Stomach smooth muscle (tissue), 2 donors: ENCODE results near the gene PEX26.

ENCODE experiments used
- H3K27ac ChIP-seq: one replicate; pipeline ENCODE4 v1.7.0; 2013; ENCODE audit warnings: mild to moderate bottlenecking, low read length, inconsistent platforms
- H3K27me3 ChIP-seq, 2 donors: one replicate each; pipeline ENCODE4 v1.7.0; 2013; ENCODE audit warnings: low read length in 2 of 2; ENCODE audit not compliant: insufficient read depth in 2 of 2, control insufficient read depth in 1 of 2
- H3K36me3 ChIP-seq, 2 donors: one replicate each; pipeline ENCODE4 v1.7.0; 2013; ENCODE audit warnings: low read length in 2 of 2; ENCODE audit not compliant: control insufficient read depth in 2 of 2, insufficient read depth in 2 of 2
- H3K4me1 ChIP-seq: one replicate; pipeline ENCODE4 v1.7.0; 2013; ENCODE audit warnings: low read length; ENCODE audit not compliant: control insufficient read depth, insufficient read depth
- H3K4me3 ChIP-seq, 2 donors: one replicate each; pipeline ENCODE4 v1.7.0; 2013; ENCODE audit warnings: low read length in 2 of 2
- H3K9ac ChIP-seq, 2 donors: one replicate each; pipeline ENCODE4 v1.7.0; 2013; ENCODE audit warnings: low read length in 2 of 2, mild to moderate bottlenecking in 1 of 2
- H3K9me3 ChIP-seq, 2 donors: one replicate each; pipeline ENCODE4 v1.7.0; 2013; ENCODE audit warnings: low read length in 2 of 2; ENCODE audit not compliant: control insufficient read depth in 2 of 2
- donor health status: healthy.
- donor health status: Pancreatic carcinoma.

Gene PEX26

GRCh38 chr22:18110954-18111758 is 33.4 kb downstream of the PEX26 start:
- Histone ChIP-seq H3K27ac (no peak overlapping the region), H3K4me3 (peak overlapping the region; percentile 48 to 68), H3K9me3 (no peaks in the 10 kb centered on the region), H3K4me1 (peaks cover 18% of the 10 kb centered on the region), H3K36me3 (no peaks in the 10 kb centered on the region), H3K27me3 (peaks cover 9 to 25% of the 10 kb centered on the region in 2 donors), H3K9ac (peak overlapping the region in 1 of 2 donors; percentile 46)

DNA sequence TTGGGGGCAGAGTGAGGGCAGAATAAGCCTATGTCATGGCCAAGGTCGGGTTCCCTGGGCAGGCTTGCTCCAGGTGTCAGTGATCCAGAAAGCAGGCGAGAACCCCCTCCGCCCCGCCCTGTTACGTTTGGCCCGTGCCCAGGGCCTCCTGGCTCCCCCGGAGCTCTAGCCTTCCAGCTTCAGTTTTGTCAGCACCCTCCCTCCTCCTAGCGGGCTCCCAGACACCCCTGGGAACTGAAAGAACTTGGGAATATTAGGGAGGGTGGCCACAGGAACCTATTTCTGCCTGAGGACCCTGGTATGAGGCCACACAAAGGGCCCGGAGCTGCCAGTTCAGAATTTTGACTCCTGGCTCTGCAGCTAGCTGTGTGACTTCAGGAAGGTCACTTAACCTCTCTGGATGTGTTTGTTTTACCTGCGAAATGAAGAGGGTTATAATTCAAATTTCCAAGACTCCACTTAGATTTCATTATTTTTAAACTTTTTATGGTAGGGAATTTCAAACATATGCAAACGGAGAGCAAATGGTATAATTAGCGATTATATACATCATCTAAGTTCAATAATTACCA is 34.1 kb downstream of the PEX26 start:
- Histone ChIP-seq H3K9ac (no peak overlapping the region), H3K4me1 (peaks cover 18% of the 10 kb centered on the region), H3K9me3 (no peaks in the 10 kb centered on the region), H3K27ac (no peak overlapping the region), H3K4me3 (no peak overlapping the region), H3K27me3 (peaks cover 9 to 25% of the 10 kb centered on the region in 2 donors), H3K36me3 (no peaks in the 10 kb centered on the region)

GRCh38 chr22:18112440-18112839 is 34.6 kb downstream of the PEX26 start:
- peaks cover 18% of the 10 kb centered on the region for H3K4me1 ChIP-seq
- H3K36me3 ChIP-seq, result no peaks in the 10 kb centered on the region
- no peak overlapping the region for H3K9ac ChIP-seq
- peaks cover 9 to 25% of the 10 kb centered on the region in 2 donors for H3K27me3 ChIP-seq
- H3K9me3 ChIP-seq, result no peaks in the 10 kb centered on the region
- H3K27ac ChIP-seq, result no peak overlapping the region
- no peak overlapping the region for H3K4me3 ChIP-seq

DNA sequence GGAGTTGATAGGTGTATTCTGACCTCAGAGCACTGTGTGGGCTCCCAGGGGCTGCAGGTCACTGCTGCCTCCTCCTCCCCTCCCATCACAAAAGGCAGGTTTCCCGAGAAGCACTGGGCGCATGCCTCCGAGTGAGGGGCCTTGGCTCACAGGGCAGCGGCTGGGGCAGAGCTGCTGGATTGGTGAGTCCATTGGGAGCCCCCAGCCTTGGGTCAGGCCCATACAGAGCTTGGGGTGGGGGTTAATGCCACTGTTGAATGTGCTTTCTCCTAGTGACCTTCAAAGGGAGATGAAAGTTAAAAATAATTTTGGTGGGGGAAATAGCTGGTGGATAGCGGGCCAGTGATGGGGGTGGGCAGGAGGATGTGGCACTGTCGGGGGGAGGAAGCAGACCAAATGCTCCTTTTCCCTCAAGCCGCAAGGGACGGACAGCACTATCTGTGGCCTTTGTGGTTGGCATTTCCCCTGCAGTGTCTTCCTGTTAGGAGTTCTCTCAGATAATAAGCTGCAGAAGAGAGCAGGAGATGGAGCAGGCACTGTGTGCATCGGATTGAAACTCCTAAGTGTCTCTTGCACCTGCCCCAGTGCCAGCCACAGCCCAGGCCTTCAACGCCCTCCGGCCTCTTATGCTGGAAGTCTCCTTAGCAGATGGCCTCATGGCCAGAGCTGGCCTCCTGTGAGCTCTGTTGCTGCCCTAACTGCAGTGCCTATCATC is 36.0 kb downstream of the PEX26 start:
- H3K4me3 ChIP-seq, result no peak overlapping the region
- H3K27ac ChIP-seq, result no peak overlapping the region
- H3K4me1 ChIP-seq, result peaks cover 18% of the 10 kb centered on the region
- H3K9ac ChIP-seq, result no peak overlapping the region
- peaks cover 9 to 25% of the 10 kb centered on the region in 2 donors for H3K27me3 ChIP-seq
- H3K9me3 ChIP-seq, result no peaks in the 10 kb centered on the region
- H3K36me3 ChIP-seq, result no peaks in the 10 kb centered on the region

DNA sequence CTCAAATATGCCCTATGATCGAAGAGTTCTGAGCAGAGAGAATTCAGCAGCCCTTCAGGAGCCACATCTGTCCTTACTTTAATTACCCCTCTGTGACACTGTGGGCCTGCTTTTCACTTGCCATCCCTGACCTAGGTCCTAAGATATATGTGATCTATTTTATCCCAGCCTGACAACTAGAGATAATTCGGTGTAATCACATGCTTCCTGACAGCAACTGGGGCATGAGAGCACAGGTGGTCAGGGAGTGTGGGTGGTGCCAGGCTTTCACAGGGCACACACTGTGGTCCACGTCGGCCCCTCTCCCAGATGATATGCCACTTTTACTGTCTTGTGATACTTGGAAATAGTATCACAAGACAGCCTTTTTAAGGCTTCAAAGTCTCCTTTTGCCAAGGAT is 36.7 kb downstream of the PEX26 start:
- H3K27ac ChIP-seq, result no peak overlapping the region
- no peaks in the 10 kb centered on the region for H3K9me3 ChIP-seq
- no peaks in the 10 kb centered on the region for H3K36me3 ChIP-seq
- H3K4me1 ChIP-seq, result peaks cover 18% of the 10 kb centered on the region
- H3K4me3 ChIP-seq, result no peak overlapping the region
- peaks cover 8 to 21% of the 10 kb centered on the region in 2 donors for H3K27me3 ChIP-seq
- H3K9ac ChIP-seq, result no peak overlapping the region

- no peak overlapping the region for H3K9ac ChIP-seq
- no peak overlapping the region for H3K4me3 ChIP-seq
- H3K27me3 ChIP-seq, result peaks cover 4 to 17% of the 10 kb centered on the region in 2 donors
- H3K4me1 ChIP-seq, result peaks cover 14% of the 10 kb centered on the region
- no peaks in the 10 kb centered on the region for H3K36me3 ChIP-seq
- no peaks in the 10 kb centered on the region for H3K9me3 ChIP-seq
- no peak overlapping the region for H3K27ac ChIP-seq
Measured at GRCh38 chr22:18114976-18115652, 37.3 kb downstream of the PEX26 start.

GRCh38 chr22:18115906-18116371 is 38.1 kb downstream of the PEX26 start:
- H3K36me3 ChIP-seq, result no peaks in the 10 kb centered on the region
- no peak overlapping the region for H3K9ac ChIP-seq
- H3K4me3 ChIP-seq, result no peak overlapping the region
- no peak overlapping the region for H3K27ac ChIP-seq
- H3K27me3 ChIP-seq, result peaks cover under 1 to 10% of the 10 kb centered on the region in 2 donors
- no peaks in the 10 kb centered on the region for H3K9me3 ChIP-seq
- peaks cover 5% of the 10 kb centered on the region for H3K4me1 ChIP-seq

DNA sequence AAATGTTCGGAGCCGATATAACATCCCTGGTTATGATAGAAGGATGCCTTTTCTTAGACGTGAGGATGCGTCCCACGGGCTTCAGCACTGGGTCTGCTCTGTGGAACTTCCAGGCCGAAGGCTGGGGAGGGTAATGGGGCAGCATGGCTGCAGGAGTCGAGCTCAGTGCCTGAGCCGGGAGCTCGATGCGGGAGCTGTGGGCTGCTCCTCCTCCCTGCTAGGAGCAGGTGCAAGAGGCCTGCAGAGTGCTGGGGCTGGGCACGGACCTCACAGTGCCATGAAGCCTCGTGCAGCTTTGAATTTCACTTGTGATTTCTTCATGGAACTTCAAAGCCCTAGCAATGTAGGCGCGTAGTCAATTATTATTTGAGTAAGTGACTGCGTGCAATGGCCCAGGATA is 38.8 kb downstream of the PEX26 start:
- Histone ChIP-seq H3K9ac (no peak overlapping the region), H3K36me3 (peaks cover 0 to 2% of the 10 kb centered on the region in 2 donors), H3K4me1 (no peaks in the 10 kb centered on the region), H3K9me3 (no peaks in the 10 kb centered on the region), H3K27me3 (peaks cover 0 to 3% of the 10 kb centered on the region in 2 donors), H3K4me3 (no peak overlapping the region), H3K27ac (no peak overlapping the region)

- no peaks in the 10 kb centered on the region for H3K27me3 ChIP-seq
- H3K9ac ChIP-seq, result no peak overlapping the region
- no peak overlapping the region for H3K27ac ChIP-seq
- no peak overlapping the region for H3K4me3 ChIP-seq
- peaks cover 0 to 2% of the 10 kb centered on the region in 2 donors for H3K36me3 ChIP-seq
- no peaks in the 10 kb centered on the region for H3K4me1 ChIP-seq
- no peaks in the 10 kb centered on the region for H3K9me3 ChIP-seq
Measured at GRCh38 chr22:18118345-18118915, 40.6 kb downstream of the PEX26 start.

GRCh38 chr22:18119409-18120110 is 41.8 kb downstream of the PEX26 start:
- H3K4me3 ChIP-seq, result no peak overlapping the region
- no peaks in the 10 kb centered on the region for H3K27me3 ChIP-seq
- H3K27ac ChIP-seq, result no peak overlapping the region
- H3K36me3 ChIP-seq, result peaks cover 0 to 2% of the 10 kb centered on the region in 2 donors
- H3K9me3 ChIP-seq, result no peaks in the 10 kb centered on the region
- H3K9ac ChIP-seq, result no peak overlapping the region
- no peaks in the 10 kb centered on the region for H3K4me1 ChIP-seq
